Measurements from ENCODE around the gene CNTNAP4.

Gene CNTNAP4

GRCh38 chr16:76466871-76467270, 189.7 kb downstream of the CNTNAP4 start:
- H3K79me1 ChIP-seq (ENCODE audit: low read depth, low read length): no peaks in the 10 kb centered on the region
- no peak overlapping the region for H3K4me2 ChIP-seq (ENCODE audit: insufficient read depth, low read length, poor library complexity, severe bottlenecking)
- H2AK5ac ChIP-seq (ENCODE audit: low read depth, low read length): no peak overlapping the region
- H3K27ac ChIP-seq (replicated peaks; ENCODE audit: low read length): no peak overlapping the region
- H2BK5ac ChIP-seq (ENCODE audit: low read length): no peak overlapping the region
- H4K8ac ChIP-seq (ENCODE audit: low read depth, low read length): no peak overlapping the region
- no peak overlapping the region for H3K9ac ChIP-seq (ENCODE audit: low read depth, low read length, poor library complexity)
- H3K4me3 ChIP-seq (ENCODE audit: low read length in 2 of 2): no peak overlapping the region
- no peak overlapping the region for H3K18ac ChIP-seq (ENCODE audit: low read length)
- H2BK12ac ChIP-seq (ENCODE audit: low read length): no peak overlapping the region
- no peak overlapping the region for H2AFZ ChIP-seq (ENCODE audit: low read length)
- no peak for DNase-seq (ENCODE audit: low spot score)
- H3K23ac ChIP-seq (ENCODE audit: low read depth, low read length, poor library complexity): no peak overlapping the region
- no peak overlapping the region for H2BK15ac ChIP-seq (ENCODE audit: low read length)
- no peaks in the 10 kb centered on the region for H3K27me3 ChIP-seq (ENCODE audit: control insufficient read depth in 3 of 3, insufficient read depth in 3 of 3, low read depth in 1 of 3, low read length in 3 of 3)
- H3K4me1 ChIP-seq (ENCODE audit: control insufficient read depth in 2 of 2, insufficient read depth in 1 of 2, low read depth in 1 of 2, low read length in 2 of 2): no peaks in the 10 kb centered on the region
- no peaks in the 10 kb centered on the region for H3K9me3 ChIP-seq (replicated peaks in 1 of 2; ENCODE audit: control insufficient read depth in 2 of 2, insufficient read depth in 1 of 2, low read depth in 1 of 2, low read length in 2 of 2)
- H2BK120ac ChIP-seq (ENCODE audit: low read depth, low read length): no peak overlapping the region
- no peak overlapping the region for H3K4ac ChIP-seq (ENCODE audit: low read length)
- H4K91ac ChIP-seq (ENCODE audit: low read depth, low read length, poor library complexity): no peak overlapping the region
- no peak overlapping the region for H3K14ac ChIP-seq (ENCODE audit: low read length)
- H3K36me3 ChIP-seq (replicated peaks in 1 of 2; ENCODE audit: control insufficient read depth in 2 of 2, insufficient read depth in 2 of 2, low read length in 2 of 2): no peaks in the 10 kb centered on the region

GRCh38 chr16:76474048-76474447, 196.8 kb downstream of the CNTNAP4 start:
- no peaks in the 10 kb centered on the region for H3K9me3 ChIP-seq (replicated peaks in 1 of 2; ENCODE audit: control insufficient read depth in 2 of 2, insufficient read depth in 1 of 2, low read depth in 1 of 2, low read length in 2 of 2)
- no peak overlapping the region for H3K4me3 ChIP-seq (ENCODE audit: low read length in 2 of 2)
- no peak overlapping the region for H3K9ac ChIP-seq (ENCODE audit: low read depth, low read length, poor library complexity)
- H3K79me1 ChIP-seq (ENCODE audit: low read depth, low read length): no peaks in the 10 kb centered on the region
- no peak overlapping the region for H3K18ac ChIP-seq (ENCODE audit: low read length)
- H3K27ac ChIP-seq (replicated peaks; ENCODE audit: low read length): no peak overlapping the region
- no peaks in the 10 kb centered on the region for H3K4me1 ChIP-seq (ENCODE audit: control insufficient read depth in 2 of 2, insufficient read depth in 1 of 2, low read depth in 1 of 2, low read length in 2 of 2)
- H4K91ac ChIP-seq (ENCODE audit: low read depth, low read length, poor library complexity): no peak overlapping the region
- H3K14ac ChIP-seq (ENCODE audit: low read length): no peak overlapping the region
- H2BK5ac ChIP-seq (ENCODE audit: low read length): no peak overlapping the region
- H4K8ac ChIP-seq (ENCODE audit: low read depth, low read length): no peak overlapping the region
- H3K4ac ChIP-seq (ENCODE audit: low read length): no peak overlapping the region
- H3K4me2 ChIP-seq (ENCODE audit: insufficient read depth, low read length, poor library complexity, severe bottlenecking): no peak overlapping the region
- H3K36me3 ChIP-seq (replicated peaks in 1 of 2; ENCODE audit: control insufficient read depth in 2 of 2, insufficient read depth in 2 of 2, low read length in 2 of 2): no peaks in the 10 kb centered on the region
- no peak overlapping the region for H2BK15ac ChIP-seq (ENCODE audit: low read length)
- no peak overlapping the region for H2AK5ac ChIP-seq (ENCODE audit: low read depth, low read length)
- H2BK12ac ChIP-seq (ENCODE audit: low read length): no peak overlapping the region
- WGBS, 2 donors (ENCODE audit: extremely low coverage in 2 of 2, insufficient read length in 2 of 2, insufficient replicate concordance in 1 of 2): no CpG with 5 or more reads among the region's 2 CpGs
- H3K27me3 ChIP-seq (ENCODE audit: control insufficient read depth in 3 of 3, insufficient read depth in 3 of 3, low read depth in 1 of 3, low read length in 3 of 3): no peaks in the 10 kb centered on the region
- no peak overlapping the region for H2BK120ac ChIP-seq (ENCODE audit: low read depth, low read length)
- no peak overlapping the region for H3K23ac ChIP-seq (ENCODE audit: low read depth, low read length, poor library complexity)
- no peak overlapping the region for H2AFZ ChIP-seq (ENCODE audit: low read length)
- DNase-seq (ENCODE audit: low spot score): no peak

- Histone ChIP-seq H3K27ac (replicated peaks; ENCODE audit: low read length) (no peak overlapping the region), H3K9ac (ENCODE audit: low read depth, low read length, poor library complexity) (no peak overlapping the region), H2AK5ac (ENCODE audit: low read depth, low read length) (no peak overlapping the region), H3K4ac (ENCODE audit: low read length) (no peak overlapping the region), H2AFZ (ENCODE audit: low read length) (no peak overlapping the region), H3K14ac (ENCODE audit: low read length) (no peak overlapping the region), H3K18ac (ENCODE audit: low read length) (no peak overlapping the region), H4K91ac (ENCODE audit: low read depth, low read length, poor library complexity) (no peak overlapping the region), H3K9me3 (replicated peaks in 1 of 2; ENCODE audit: control insufficient read depth in 2 of 2, insufficient read depth in 1 of 2, low read depth in 1 of 2, low read length in 2 of 2) (no peaks in the 10 kb centered on the region), H3K4me1 (ENCODE audit: control insufficient read depth in 2 of 2, insufficient read depth in 1 of 2, low read depth in 1 of 2, low read length in 2 of 2) (no peaks in the 10 kb centered on the region), H3K27me3 (ENCODE audit: control insufficient read depth in 3 of 3, insufficient read depth in 3 of 3, low read depth in 1 of 3, low read length in 3 of 3) (no peaks in the 10 kb centered on the region), H4K8ac (ENCODE audit: low read depth, low read length) (no peak overlapping the region), H3K4me2 (ENCODE audit: insufficient read depth, low read length, poor library complexity, severe bottlenecking) (no peak overlapping the region), H2BK12ac (ENCODE audit: low read length) (no peak overlapping the region), H2BK5ac (ENCODE audit: low read length) (no peak overlapping the region), H2BK15ac (ENCODE audit: low read length) (no peak overlapping the region), H2BK120ac (ENCODE audit: low read depth, low read length) (no peak overlapping the region), H3K79me1 (ENCODE audit: low read depth, low read length) (no peaks in the 10 kb centered on the region), H3K36me3 (replicated peaks in 1 of 2; ENCODE audit: control insufficient read depth in 2 of 2, insufficient read depth in 2 of 2, low read length in 2 of 2) (no peaks in the 10 kb centered on the region), H3K4me3 (ENCODE audit: low read length in 2 of 2) (no peak overlapping the region), H3K23ac (ENCODE audit: low read depth, low read length, poor library complexity) (no peak overlapping the region)
- WGBS, 2 donors (ENCODE audit: extremely low coverage in 2 of 2, insufficient read length in 2 of 2, insufficient replicate concordance in 1 of 2): no CpG with 5 or more reads among the region's 4 CpGs
- DNase-seq (ENCODE audit: low spot score): no peak
Measured at GRCh38 chr16:76478105-76478504, 200.9 kb downstream of the CNTNAP4 start.

GRCh38 chr16:76483307-76483909, 206.2 kb downstream of the CNTNAP4 start:
- WGBS, 2 donors (ENCODE audit: extremely low coverage in 2 of 2, insufficient read length in 2 of 2, insufficient replicate concordance in 1 of 2): no CpG with 5 or more reads among the region's 8 CpGs
- no peaks in the 10 kb centered on the region for H3K36me3 ChIP-seq (replicated peaks in 1 of 2; ENCODE audit: control insufficient read depth in 2 of 2, insufficient read depth in 2 of 2, low read length in 2 of 2)
- no peak overlapping the region for H3K9ac ChIP-seq (ENCODE audit: low read depth, low read length, poor library complexity)
- no peak overlapping the region for H3K27ac ChIP-seq (replicated peaks; ENCODE audit: low read length)
- H3K9me3 ChIP-seq (replicated peaks in 1 of 2; ENCODE audit: control insufficient read depth in 2 of 2, insufficient read depth in 1 of 2, low read depth in 1 of 2, low read length in 2 of 2): no peaks in the 10 kb centered on the region
- H3K14ac ChIP-seq (ENCODE audit: low read length): no peak overlapping the region
- H3K27me3 ChIP-seq (ENCODE audit: control insufficient read depth in 3 of 3, insufficient read depth in 3 of 3, low read depth in 1 of 3, low read length in 3 of 3): peaks cover 0 to 4% (median 0%) of the 10 kb centered on the region in 3 experiments
- H2BK15ac ChIP-seq (ENCODE audit: low read length): no peak overlapping the region
- H4K91ac ChIP-seq (ENCODE audit: low read depth, low read length, poor library complexity): no peak overlapping the region
- no peak overlapping the region for H4K8ac ChIP-seq (ENCODE audit: low read depth, low read length)
- no peak overlapping the region for H3K4ac ChIP-seq (ENCODE audit: low read length)
- H2AK5ac ChIP-seq (ENCODE audit: low read depth, low read length): no peak overlapping the region
- H3K18ac ChIP-seq (ENCODE audit: low read length): no peak overlapping the region
- H3K23ac ChIP-seq (ENCODE audit: low read depth, low read length, poor library complexity): no peak overlapping the region
- no peak overlapping the region for H3K4me2 ChIP-seq (ENCODE audit: insufficient read depth, low read length, poor library complexity, severe bottlenecking)
- H2BK5ac ChIP-seq (ENCODE audit: low read length): no peak overlapping the region
- peaks cover 0 to 6% of the 10 kb centered on the region in 2 donors for H3K4me1 ChIP-seq (ENCODE audit: control insufficient read depth in 2 of 2, insufficient read depth in 1 of 2, low read depth in 1 of 2, low read length in 2 of 2)
- no peak overlapping the region for H2BK120ac ChIP-seq (ENCODE audit: low read depth, low read length)
- H2BK12ac ChIP-seq (ENCODE audit: low read length): no peak overlapping the region
- no peak overlapping the region for H2AFZ ChIP-seq (ENCODE audit: low read length)
- no peak for DNase-seq (ENCODE audit: low spot score)
- no peaks in the 10 kb centered on the region for H3K79me1 ChIP-seq (ENCODE audit: low read depth, low read length)
- H3K4me3 ChIP-seq (ENCODE audit: low read length in 2 of 2): no peak overlapping the region

All from neuronal stem cell (in vitro differentiated cells).